22Rv1 (cell line): ENCODE data around the gene ELP1.

Experiments used
- ZFX ChIP-seq: fragments of 450-650 bp; IDR thresholded peaks from 2 replicates; pipeline ENCODE4 v1.6.1; 2017; ENCODE audit warnings: antibody characterized with exemption, borderline replicate concordance
- TF ChIP-seq, protein P1 (sequence below): fragments of 450-650 bp; IDR thresholded peaks from 2 replicates; pipeline ENCODE4 v1.5.1; 2017; ENCODE audit warnings: mild to moderate bottlenecking

DNA sequence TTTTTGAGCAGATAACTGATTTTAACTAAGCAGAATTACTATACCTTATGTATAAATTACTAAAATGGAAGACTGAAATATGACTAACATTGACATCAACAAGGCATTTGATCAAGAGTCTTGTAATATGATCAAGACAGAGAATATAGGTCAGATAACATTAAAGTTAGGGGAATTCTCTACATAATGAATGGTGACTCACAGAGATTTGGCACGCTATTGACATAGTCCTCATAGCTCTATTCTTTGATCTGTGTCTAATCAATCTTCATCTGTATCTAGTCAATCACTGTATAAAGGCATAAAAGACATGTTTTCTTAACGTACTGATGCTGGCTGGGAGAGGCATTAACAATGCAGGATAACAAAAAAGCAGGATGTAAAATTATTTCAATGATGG is 17.7 kb upstream of the ELP1 start:
- TF ChIP-seq, protein P1, sequence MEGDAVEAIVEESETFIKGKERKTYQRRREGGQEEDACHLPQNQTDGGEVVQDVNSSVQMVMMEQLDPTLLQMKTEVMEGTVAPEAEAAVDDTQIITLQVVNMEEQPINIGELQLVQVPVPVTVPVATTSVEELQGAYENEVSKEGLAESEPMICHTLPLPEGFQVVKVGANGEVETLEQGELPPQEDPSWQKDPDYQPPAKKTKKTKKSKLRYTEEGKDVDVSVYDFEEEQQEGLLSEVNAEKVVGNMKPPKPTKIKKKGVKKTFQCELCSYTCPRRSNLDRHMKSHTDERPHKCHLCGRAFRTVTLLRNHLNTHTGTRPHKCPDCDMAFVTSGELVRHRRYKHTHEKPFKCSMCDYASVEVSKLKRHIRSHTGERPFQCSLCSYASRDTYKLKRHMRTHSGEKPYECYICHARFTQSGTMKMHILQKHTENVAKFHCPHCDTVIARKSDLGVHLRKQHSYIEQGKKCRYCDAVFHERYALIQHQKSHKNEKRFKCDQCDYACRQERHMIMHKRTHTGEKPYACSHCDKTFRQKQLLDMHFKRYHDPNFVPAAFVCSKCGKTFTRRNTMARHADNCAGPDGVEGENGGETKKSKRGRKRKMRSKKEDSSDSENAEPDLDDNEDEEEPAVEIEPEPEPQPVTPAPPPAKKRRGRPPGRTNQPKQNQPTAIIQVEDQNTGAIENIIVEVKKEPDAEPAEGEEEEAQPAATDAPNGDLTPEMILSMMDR: no peak
- TF ChIP-seq ZFX: no peak
